Subcutaneous abdominal adipose tissue (tissue), 5 donors: ENCODE data around the gene TUBGCP4.
A peak's percentile ranks its signal among the peaks of the same experiment; 100 is the strongest.
"Not testable (repeated sequence)": the region's sequence is repeated elsewhere in the genome, so short reads cannot be mapped to it uniquely, and the experiment has no call there.

Experiments
- H3K27ac ChIP-seq: one replicate; pipeline ENCODE4 v1.7.0; 2013; ENCODE audit warnings: low read depth, mild to moderate bottlenecking, inconsistent platforms, low read length, moderate library complexity
- H3K27me3 ChIP-seq, 5 donors: one replicate each; pipeline ENCODE4 v1.7.0; 2013; ENCODE audit warnings: low read length in 5 of 5, inconsistent platforms in 1 of 5; ENCODE audit not compliant: control insufficient read depth in 5 of 5, insufficient read depth in 4 of 5
- H3K36me3 ChIP-seq, 5 donors: one replicate each; pipeline ENCODE4 v1.7.0; 2013; ENCODE audit warnings: low read length in 5 of 5; ENCODE audit not compliant: control insufficient read depth in 5 of 5, insufficient read depth in 5 of 5
- H3K4me1 ChIP-seq, 5 donors: one replicate each; pipeline ENCODE4 v1.7.0; 2013; ENCODE audit warnings: low read length in 5 of 5, mild to moderate bottlenecking in 3 of 5, moderate library complexity in 1 of 5; ENCODE audit not compliant: control insufficient read depth in 5 of 5, insufficient read depth in 5 of 5
- H3K4me3 ChIP-seq, 5 donors: one replicate each; pipeline ENCODE4 v1.7.0; 2013; ENCODE audit warnings: low read length in 5 of 5, low read depth in 1 of 5
- H3K9ac ChIP-seq, 5 donors: one replicate each; pipeline ENCODE4 v1.7.0; 2013; ENCODE audit warnings: low read length in 5 of 5, mild to moderate bottlenecking in 4 of 5, moderate library complexity in 3 of 5
- H3K9me3 ChIP-seq, 5 donors: one replicate each; pipeline ENCODE4 v1.7.0; 2013; ENCODE audit warnings: low read length in 5 of 5; ENCODE audit not compliant: control insufficient read depth in 5 of 5
- donor health status: healthy.
- donor health status: healthy.
- donor health status: healthy.
- donor health status: healthy.
- donor health status: healthy.

TUBGCP4 gene

DNA sequence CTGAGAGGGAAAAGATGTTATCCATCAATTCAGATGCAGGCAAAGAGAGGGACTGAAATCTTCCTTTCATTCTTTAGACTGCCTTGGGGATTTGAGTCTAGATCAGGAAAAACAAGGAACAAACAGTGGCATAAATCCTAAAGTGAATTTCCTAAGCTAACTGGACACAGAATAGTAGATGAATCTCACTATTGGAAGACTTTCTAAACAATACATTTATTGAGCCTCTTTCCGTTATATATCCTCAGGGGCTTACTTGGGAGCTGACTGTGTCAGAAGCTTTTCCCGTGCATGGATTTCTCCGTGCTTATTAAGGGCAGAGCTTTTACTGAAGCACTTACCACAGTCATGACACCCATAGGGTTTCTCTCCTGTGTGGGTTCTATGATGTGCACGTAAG is 10.1 kb upstream of the TUBGCP4 start:
- no peak overlapping the region for H3K27ac ChIP-seq
- peaks cover 23 to 61% (median 53%) of the 10 kb centered on the region in 5 donors for H3K9me3 ChIP-seq
- H3K36me3 ChIP-seq, result peaks cover 42 to 60% (median 59%) of the 10 kb centered on the region in 5 donors
- peak overlapping the region; percentile 20 to 55 (median 33) for H3K4me3 ChIP-seq
- no peak overlapping the region for H3K9ac ChIP-seq
- H3K27me3 ChIP-seq, result no peaks in the 10 kb centered on the region
- H3K4me1 ChIP-seq, result no peaks in the 10 kb centered on the region

DNA sequence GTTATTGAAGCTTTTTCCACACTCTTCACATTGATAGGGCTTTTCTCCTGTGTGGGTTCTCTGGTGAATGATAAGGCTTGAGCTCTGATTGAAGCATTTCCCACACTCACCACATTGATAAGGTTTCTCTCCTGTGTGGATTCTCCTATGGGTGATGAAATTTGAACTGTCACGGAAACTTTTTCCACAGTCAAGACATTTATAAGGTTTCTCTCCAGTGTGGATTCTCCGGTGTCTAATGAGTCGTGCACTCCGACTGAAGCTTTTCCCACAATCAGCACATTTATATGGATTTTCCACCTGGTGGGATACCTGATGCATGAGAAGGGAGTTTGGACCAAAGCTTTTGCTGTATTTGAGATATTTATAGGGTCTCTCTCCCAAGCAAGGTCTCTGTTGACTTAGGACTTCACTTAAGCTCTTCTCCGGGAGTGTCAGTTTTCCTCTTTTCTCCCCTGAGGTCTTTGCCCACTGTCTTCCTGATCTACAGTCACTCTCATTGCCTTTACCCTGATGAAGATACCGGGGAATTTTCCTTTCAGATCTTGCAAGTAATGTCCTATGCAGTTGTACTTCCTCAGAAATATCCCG is 9.5 kb upstream of the TUBGCP4 start:
- H3K9ac ChIP-seq, result no peak overlapping the region
- no peaks in the 10 kb centered on the region for H3K4me1 ChIP-seq
- peaks cover 47 to 66% (median 60%) of the 10 kb centered on the region in 5 donors for H3K36me3 ChIP-seq
- H3K27me3 ChIP-seq, result no peaks in the 10 kb centered on the region
- peak overlapping the region; percentile 20 to 55 (median 33) for H3K4me3 ChIP-seq
- peaks cover 23 to 61% (median 56%) of the 10 kb centered on the region in 5 donors for H3K9me3 ChIP-seq
- no peak overlapping the region for H3K27ac ChIP-seq

DNA sequence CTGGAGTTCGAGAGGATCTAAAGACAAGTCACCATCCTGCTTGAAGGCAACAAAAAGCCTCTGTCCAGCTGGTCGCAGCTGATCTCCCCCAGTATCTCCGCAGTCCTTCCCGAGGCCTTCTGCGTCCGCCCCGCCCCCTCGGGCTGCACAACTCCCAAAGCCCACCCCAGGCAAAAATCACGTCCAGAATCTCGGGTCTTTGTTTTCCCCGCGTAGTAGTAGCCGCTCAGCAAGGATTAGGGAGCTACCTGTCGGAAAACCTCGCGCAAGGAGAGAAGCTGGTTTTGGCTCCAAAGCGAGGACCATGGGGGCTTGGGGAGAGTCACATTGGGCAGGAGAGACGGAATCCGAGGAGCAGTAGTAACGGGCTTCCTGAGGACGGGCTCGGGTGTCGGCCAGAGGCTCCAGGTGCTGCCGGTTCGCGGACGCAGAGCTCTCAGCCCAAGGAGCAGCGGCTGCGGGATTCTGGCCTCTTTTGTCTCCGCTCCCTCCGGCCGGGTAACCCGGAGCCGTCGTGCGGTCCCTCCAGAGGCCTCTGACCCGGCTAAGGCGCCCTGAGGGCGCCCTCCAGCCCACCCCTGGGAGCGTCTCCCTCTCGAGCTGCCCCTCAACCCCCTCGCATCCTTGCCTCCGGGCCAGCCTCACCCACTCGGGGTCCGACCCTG is 459 bp upstream of the TUBGCP4 start:
- peaks cover 5 to 22% (median 18%) of the 10 kb centered on the region in 5 donors for H3K36me3 ChIP-seq
- H3K27me3 ChIP-seq, result no peaks in the 10 kb centered on the region
- H3K27ac ChIP-seq, result peak overlapping the region; percentile 54
- peak overlapping the region; percentile 81 to 96 (median 87) for H3K9ac ChIP-seq
- peak overlapping the region; percentile 85 to 98 (median 96) for H3K4me3 ChIP-seq
- peaks cover 0 to 4% (median 0%) of the 10 kb centered on the region in 5 donors for H3K9me3 ChIP-seq
- H3K4me1 ChIP-seq, result peaks cover 6 to 36% (median 31%) of the 10 kb centered on the region in 5 donors

DNA sequence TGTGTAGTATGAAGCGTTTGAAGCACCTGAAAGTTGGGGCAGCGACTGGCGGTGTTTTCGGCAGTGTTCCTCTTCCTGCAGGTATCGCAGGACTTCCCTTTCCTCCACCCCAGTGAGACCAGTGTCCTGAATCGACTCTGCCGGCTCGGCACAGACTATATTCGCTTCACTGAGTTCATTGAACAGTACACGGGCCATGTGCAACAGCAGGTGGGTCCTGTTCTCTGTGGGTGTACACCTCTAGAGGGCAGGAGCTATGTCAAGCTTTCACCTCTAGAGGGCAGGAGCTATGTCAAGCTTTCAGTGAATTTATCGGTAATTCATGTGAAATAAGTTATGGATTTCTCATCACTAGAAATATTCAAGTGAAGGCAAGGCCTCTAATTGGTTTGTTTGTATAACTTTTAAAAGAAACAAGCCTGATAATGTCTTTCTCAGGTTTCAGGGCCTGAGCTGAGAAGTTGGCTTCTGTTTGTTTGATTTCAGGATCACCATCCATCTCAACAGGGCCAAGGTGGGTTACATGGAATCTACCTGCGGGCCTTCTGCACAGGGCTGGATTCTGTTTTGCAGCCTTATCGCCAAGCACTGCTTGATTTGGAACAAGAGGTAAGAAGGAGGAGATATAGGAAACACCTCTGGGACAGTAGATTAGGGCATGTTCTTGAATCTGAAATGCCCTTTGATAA is 5.3 kb downstream of the TUBGCP4 start:
- peaks cover 9 to 22% (median 12%) of the 10 kb centered on the region in 5 donors for H3K36me3 ChIP-seq
- H3K27me3 ChIP-seq, result no peaks in the 10 kb centered on the region
- H3K9ac ChIP-seq, result no peak overlapping the region
- no peaks in the 10 kb centered on the region for H3K9me3 ChIP-seq
- peaks cover 0 to 15% (median 12%) of the 10 kb centered on the region in 5 donors for H3K4me1 ChIP-seq
- H3K4me3 ChIP-seq, result no peak overlapping the region
- H3K27ac ChIP-seq, result no peak overlapping the region

DNA sequence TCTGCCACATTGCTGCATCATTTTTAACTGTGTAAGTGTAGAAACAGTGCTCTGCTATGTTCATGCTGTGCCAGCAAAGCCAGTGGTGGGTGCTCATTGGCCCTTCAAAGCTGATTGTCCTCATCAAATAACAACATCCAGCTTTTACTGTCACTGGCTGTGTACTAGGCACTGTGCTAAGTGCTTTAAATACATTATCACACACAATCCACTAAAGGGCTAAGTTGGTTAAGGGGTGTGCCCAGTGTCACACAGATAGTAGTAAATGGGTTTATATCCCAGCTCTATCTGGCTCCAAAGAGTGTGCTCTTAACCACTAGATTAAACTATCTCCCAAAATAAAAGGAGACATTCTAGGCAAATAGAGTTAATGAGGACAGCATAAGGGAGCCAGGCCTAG is 7.7 kb downstream of the TUBGCP4 start:
- H3K36me3 ChIP-seq, result peaks cover 18 to 39% (median 22%) of the 10 kb centered on the region in 5 donors
- no peak overlapping the region for H3K27ac ChIP-seq

DNA sequence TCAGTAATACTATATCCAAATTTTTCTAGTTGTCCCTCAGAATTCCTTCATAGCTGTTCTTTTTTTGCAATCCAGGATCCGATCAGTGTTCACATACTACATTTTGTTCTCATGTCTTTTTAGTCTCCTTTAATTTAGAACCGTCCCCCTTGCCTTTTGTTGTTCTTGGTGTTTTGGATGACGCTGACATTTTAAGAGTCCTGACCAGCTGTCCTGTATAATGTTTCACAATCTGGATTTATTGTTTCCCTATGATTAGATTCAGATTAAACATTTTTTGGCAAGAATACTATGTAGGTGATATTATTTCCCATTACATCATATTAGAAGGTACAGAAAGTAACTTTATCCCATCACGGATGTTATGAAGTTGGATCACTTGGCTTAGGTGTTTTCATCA is 11.4 kb downstream of the TUBGCP4 start:
- Histone ChIP-seq H3K9me3 (no peaks in the 10 kb centered on the region), H3K9ac (no peak overlapping the region), H3K36me3 (peaks cover 34 to 65% (median 47%) of the 10 kb centered on the region in 5 donors), H3K4me3 (no peak overlapping the region), H3K27me3 (no peaks in the 10 kb centered on the region), H3K27ac (no peak overlapping the region), H3K4me1 (no peaks in the 10 kb centered on the region)

More for the DNA sequence above, 7.7 kb downstream of the TUBGCP4 start:
- Histone ChIP-seq H3K4me1 (no peaks in the 10 kb centered on the region), H3K9ac (no peak overlapping the region), H3K27me3 (no peaks in the 10 kb centered on the region), H3K4me3 (no peak overlapping the region), H3K9me3 (no peaks in the 10 kb centered on the region)

DNA sequence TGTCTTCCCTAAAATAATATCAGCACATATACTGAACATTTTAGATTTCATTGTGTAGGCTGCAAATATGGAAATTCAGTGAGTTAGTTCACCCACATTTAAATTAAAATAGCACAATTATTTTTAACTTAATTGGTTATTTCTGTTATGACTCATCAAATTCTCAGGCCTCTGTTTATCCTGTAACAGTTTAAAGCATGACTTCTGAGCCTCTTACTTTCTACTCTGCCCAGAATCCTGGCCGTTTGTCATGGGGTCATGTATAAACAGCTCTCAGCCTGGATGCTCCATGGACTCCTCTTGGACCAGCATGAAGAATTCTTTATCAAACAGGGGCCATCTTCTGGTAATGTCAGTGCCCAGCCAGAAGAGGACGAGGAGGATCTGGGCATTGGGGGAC is 12.2 kb downstream of the TUBGCP4 start:
- no peak overlapping the region for H3K27ac ChIP-seq
- no peaks in the 10 kb centered on the region for H3K9me3 ChIP-seq
- H3K4me3 ChIP-seq, result no peak overlapping the region
- no peaks in the 10 kb centered on the region for H3K4me1 ChIP-seq
- peaks cover 28 to 71% (median 52%) of the 10 kb centered on the region in 5 donors for H3K36me3 ChIP-seq
- no peaks in the 10 kb centered on the region for H3K27me3 ChIP-seq
- H3K9ac ChIP-seq, result no peak overlapping the region

DNA sequence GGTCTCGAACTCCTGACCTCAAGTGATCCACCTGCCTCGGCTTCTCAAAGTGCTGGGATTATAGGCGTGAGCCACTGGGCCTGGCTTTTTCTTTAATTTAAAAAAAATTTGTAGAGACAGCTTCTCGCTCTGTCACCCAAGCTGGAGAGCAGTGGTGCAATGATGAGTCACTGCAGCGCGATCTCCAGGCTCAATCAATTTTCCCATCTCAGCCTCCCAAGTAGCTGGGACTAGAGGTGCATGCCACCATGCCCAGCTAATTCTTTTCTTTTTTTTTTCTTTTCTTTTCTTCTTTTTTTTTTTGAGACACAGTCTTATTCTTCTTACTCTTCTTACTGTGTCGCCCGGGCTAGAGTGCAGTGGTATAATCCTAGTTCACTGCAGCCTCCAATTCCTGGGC is 19.8 kb downstream of the TUBGCP4 start:
- H3K4me1 ChIP-seq, result no peaks in the 10 kb centered on the region
- H3K27ac ChIP-seq, result no peak overlapping the region
- peaks cover 17 to 46% (median 31%) of the 10 kb centered on the region in 5 donors for H3K36me3 ChIP-seq
- no peak overlapping the region for H3K4me3 ChIP-seq
- no peaks in the 10 kb centered on the region for H3K9me3 ChIP-seq
- no peaks in the 10 kb centered on the region for H3K27me3 ChIP-seq
- no peak overlapping the region for H3K9ac ChIP-seq

DNA sequence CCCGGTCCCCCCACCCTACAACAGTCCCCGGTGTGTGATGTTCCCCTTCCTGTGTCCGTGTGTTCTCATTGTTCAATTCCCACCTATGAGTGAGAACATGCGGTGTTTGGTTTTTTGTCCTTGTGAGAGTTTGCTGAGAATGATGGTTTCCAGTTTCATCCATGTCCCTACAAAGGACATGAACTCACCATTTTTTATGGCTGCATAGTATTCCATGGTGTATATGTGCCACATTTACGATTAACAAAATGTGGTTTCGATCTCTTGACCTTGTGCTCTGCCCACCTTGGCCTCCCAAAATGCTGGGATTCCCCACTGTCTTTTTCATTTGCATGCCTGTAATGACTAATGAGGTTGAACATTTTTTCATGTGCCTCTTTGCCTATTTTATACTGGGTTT is 22.7 kb downstream of the TUBGCP4 start:
- not testable (repeated sequence) for H3K4me3 ChIP-seq, H3K4me1 ChIP-seq, H3K9ac ChIP-seq, H3K9me3 ChIP-seq, H3K27me3 ChIP-seq, H3K27ac ChIP-seq
- H3K36me3 ChIP-seq, result peaks cover 33 to 54% (median 38%) of the 10 kb centered on the region in 5 donors

DNA sequence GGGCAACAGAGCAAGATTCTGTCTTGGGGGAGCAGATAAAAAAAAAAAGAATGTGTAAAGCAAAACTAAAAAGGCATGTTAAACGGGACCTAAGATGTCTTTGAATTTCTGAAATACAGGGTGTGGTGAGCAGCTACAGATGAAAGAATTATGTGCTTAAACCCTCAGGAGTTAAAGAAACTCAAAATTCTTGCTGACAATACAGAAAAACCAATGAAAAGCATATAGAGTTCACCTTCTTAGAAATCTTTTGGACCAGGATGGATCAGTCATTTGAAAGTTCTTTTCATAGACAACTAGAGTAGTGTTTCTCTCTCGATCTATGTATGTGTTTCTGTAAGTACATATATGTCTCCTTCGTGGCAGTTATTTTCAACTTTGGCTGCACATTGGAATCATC is 31.4 kb downstream of the TUBGCP4 start:
- Histone ChIP-seq H3K9me3 (no peaks in the 10 kb centered on the region), H3K27me3 (no peaks in the 10 kb centered on the region), H3K9ac (no peak overlapping the region), H3K36me3 (peaks cover 45 to 90% (median 77%) of the 10 kb centered on the region in 5 donors), H3K27ac (no peak overlapping the region), H3K4me1 (no peaks in the 10 kb centered on the region), H3K4me3 (no peak overlapping the region)
